Inflammatory macrophage (primary cell): ENCODE results near the gene C7orf25.

ENCODE experiments used
- DNase-seq, 2 donors: peaks; one replicate each; pipeline ENCODE4 v3.0.0-alpha.2; 2020 to 2022

Gene C7orf25

DNA sequence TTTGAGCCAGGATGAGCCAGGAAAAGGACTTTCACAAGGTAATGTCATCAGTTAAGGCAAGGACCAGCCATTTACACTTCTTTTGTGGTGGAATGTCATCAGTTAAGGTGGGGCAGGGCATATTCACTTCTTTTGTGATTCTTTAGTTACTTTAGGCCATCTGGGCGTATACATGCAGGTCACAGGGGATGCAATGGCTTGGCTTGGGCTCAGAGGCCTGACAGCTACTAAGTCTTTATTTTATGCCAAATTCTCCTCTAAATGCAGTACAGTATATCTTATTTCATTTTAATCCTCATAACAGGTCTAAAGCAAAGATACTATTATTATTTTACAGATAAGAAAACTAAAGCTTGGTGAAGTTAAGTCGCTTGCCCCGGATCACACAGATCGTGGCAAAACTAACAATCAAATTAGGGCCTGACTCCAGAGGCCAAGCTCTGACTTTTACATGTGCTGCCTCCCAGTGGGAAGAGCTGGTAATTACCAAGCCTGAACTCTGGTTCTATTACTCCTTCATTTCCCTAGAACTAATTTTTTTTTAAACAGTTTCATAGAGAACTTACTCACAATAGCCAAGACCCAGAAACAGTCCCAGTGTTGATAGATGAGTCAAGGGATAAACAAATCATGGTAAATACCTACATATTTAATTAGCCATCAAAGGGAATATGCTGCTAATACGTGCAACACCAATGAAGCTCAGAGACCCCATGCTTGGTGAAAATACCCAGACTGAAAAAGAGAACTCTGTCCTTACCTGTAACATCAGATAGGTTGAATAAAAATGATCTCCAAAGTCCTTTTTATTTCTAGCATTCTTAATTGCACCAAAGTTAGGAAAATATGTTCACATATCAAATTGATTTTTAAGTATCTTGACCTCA, 35.4 kb downstream of the C7orf25 start:
- DNase-seq: peak; percentile 65 to 69

GRCh38 chr7:42869131-42870020, 42.5 kb downstream of the C7orf25 start:
- peak in 1 of 2 donors; percentile 7 for DNase-seq

GRCh38 chr7:42868480-42868879, 43.4 kb downstream of the C7orf25 start:
- no peak for DNase-seq
